ENCODE data around the gene CRACR2A.

CRACR2A gene

GRCh38 chr12:3622021-3622821 lies 130.7 kb downstream of the CRACR2A start:
- no peak for DNase-seq (ENCODE audit: low read depth)

- no peak for DNase-seq (ENCODE audit: low read depth)
Observed at GRCh38 chr12:3620856-3621255, 132.1 kb downstream of the CRACR2A start.

GRCh38 chr12:3617565-3617964 lies 135.3 kb downstream of the CRACR2A start:
- no peak for DNase-seq (ENCODE audit: low read depth)

- DNase-seq (ENCODE audit: low read depth), result no peak
Observed at GRCh38 chr12:3615862-3616261, 137.0 kb downstream of the CRACR2A start.

GRCh38 chr12:3614806-3615466 lies 138.0 kb downstream of the CRACR2A start:
- DNase-seq (ENCODE audit: low read depth), result no peak

GRCh38 chr12:3613641-3614395 lies 139.1 kb downstream of the CRACR2A start:
- DNase-seq (ENCODE audit: low read depth), result no peak

GRCh38 chr12:3611860-3612703 lies 140.8 kb downstream of the CRACR2A start:
- no peak for DNase-seq (ENCODE audit: low read depth)

- DNase-seq (ENCODE audit: low read depth), result no peak
Observed at GRCh38 chr12:3607821-3608220, 145.1 kb downstream of the CRACR2A start.

GRCh38 chr12:3607039-3607720 lies 145.7 kb downstream of the CRACR2A start:
- no peak for DNase-seq (ENCODE audit: low read depth)

GRCh38 chr12:3606128-3606527 lies 146.8 kb downstream of the CRACR2A start:
- DNase-seq (ENCODE audit: low read depth), result no peak

GRCh38 chr12:3605692-3606091 lies 147.2 kb downstream of the CRACR2A start:
- no peak for DNase-seq (ENCODE audit: low read depth)

- no peak for DNase-seq (ENCODE audit: low read depth)
Observed at GRCh38 chr12:3604748-3605586, 147.9 kb downstream of the CRACR2A start.

GRCh38 chr12:3604286-3604685 lies 148.6 kb downstream of the CRACR2A start:
- no peak for DNase-seq (ENCODE audit: low read depth)

- DNase-seq (ENCODE audit: low read depth), result no peak
Observed at GRCh38 chr12:3603576-3603975, 149.3 kb downstream of the CRACR2A start.

- no peak for DNase-seq (ENCODE audit: low read depth)
Observed at GRCh38 chr12:3602488-3602887, 150.4 kb downstream of the CRACR2A start.

- DNase-seq (ENCODE audit: low read depth), result no peak
Observed at GRCh38 chr12:3601461-3602150, 151.3 kb downstream of the CRACR2A start.

GRCh38 chr12:3600951-3601350 lies 152.0 kb downstream of the CRACR2A start:
- DNase-seq (ENCODE audit: low read depth), result no peak

GRCh38 chr12:3600039-3600720 lies 152.7 kb downstream of the CRACR2A start:
- DNase-seq (ENCODE audit: low read depth), result no peak

Measured in HS-27A (cell line).